HG03571 (cell line): ENCODE measurements around the gene GFI1B.
"Not testable (repeated sequence)": the region's sequence is repeated elsewhere in the genome, so short reads cannot be mapped to it uniquely, and the experiment has no call there.

ENCODE experiments used
- ATAC-seq: cut with Tn5 transposase; IDR thresholded peaks from one replicate; pipeline ENCODE4 v1.9.1; 2021; ENCODE audit not compliant: unreplicated experiment

Gene GFI1B

GRCh38 chr9:132989998-132990557 lies 11.6 kb downstream of the GFI1B start:
- ATAC-seq, result not testable (repeated sequence)

- no peak for ATAC-seq
Observed at GRCh38 chr9:132990781-132991180, 12.3 kb downstream of the GFI1B start.

- no peak for ATAC-seq
Observed at GRCh38 chr9:132991351-132992300, 13.1 kb downstream of the GFI1B start.

- ATAC-seq, result no peak
Observed at GRCh38 chr9:132993511-132993939, 15.0 kb downstream of the GFI1B start.

- ATAC-seq, result no peak
Observed at GRCh38 chr9:132994410-132995120, 16.1 kb downstream of the GFI1B start.

GRCh38 chr9:132995121-132995420 lies 16.6 kb downstream of the GFI1B start:
- no peak for ATAC-seq

GRCh38 chr9:132995879-132996278 lies 17.4 kb downstream of the GFI1B start:
- ATAC-seq, result no peak

GRCh38 chr9:132996526-132996925 lies 18.0 kb downstream of the GFI1B start:
- ATAC-seq, result no peak

- ATAC-seq, result no peak
Observed at GRCh38 chr9:132997591-132997990, 19.1 kb downstream of the GFI1B start.

GRCh38 chr9:132998221-132998620 lies 19.7 kb downstream of the GFI1B start:
- not testable (repeated sequence) for ATAC-seq

- no peak for ATAC-seq
Observed at GRCh38 chr9:132998831-132999635, 20.5 kb downstream of the GFI1B start.

- no peak for ATAC-seq
Observed at GRCh38 chr9:133002147-133003070, 23.9 kb downstream of the GFI1B start.

GRCh38 chr9:133003071-133003461 lies 24.6 kb downstream of the GFI1B start:
- ATAC-seq, result no peak

GRCh38 chr9:133003671-133004090 lies 25.2 kb downstream of the GFI1B start:
- ATAC-seq, result no peak

GRCh38 chr9:133004091-133004998 lies 25.9 kb downstream of the GFI1B start:
- no peak for ATAC-seq

GRCh38 chr9:133004999-133005760 lies 26.7 kb downstream of the GFI1B start:
- no peak for ATAC-seq

- no peak for ATAC-seq
Observed at GRCh38 chr9:133005957-133006356, 27.5 kb downstream of the GFI1B start.

- ATAC-seq, result no peak
Observed at GRCh38 chr9:133006731-133007352, 28.3 kb downstream of the GFI1B start.
